Osteocyte (in vitro differentiated cells): ENCODE results near the gene PSAPL1. TPM values are rescaled to one million over a fixed set of nuclear protein-coding genes. Genes with fewer than 3 reads are reported as not detected.

ENCODE experiments used
- DNase-seq: peaks from one replicate; pipeline ENCODE4 v3.0.0; 2021; ENCODE audit warnings: mixed read lengths; ENCODE audit not compliant: unreplicated experiment; ENCODE audit errors: extremely low spot score
- H3K27ac Mint-ChIP-seq: one replicate; pipeline ENCODE4 v1.8.0; 2021; ENCODE audit warnings: mild to moderate bottlenecking, mixed read lengths; ENCODE audit not compliant: unreplicated experiment
- H3K27me3 Mint-ChIP-seq: one replicate; pipeline ENCODE4 v1.8.0; 2021; ENCODE audit warnings: mixed read lengths; ENCODE audit not compliant: unreplicated experiment
- H3K36me3 Mint-ChIP-seq: one replicate; pipeline ENCODE4 v1.8.0; 2021; ENCODE audit warnings: mixed read lengths; ENCODE audit not compliant: unreplicated experiment
- H3K4me1 Mint-ChIP-seq: one replicate; pipeline ENCODE4 v1.8.0; 2021; ENCODE audit warnings: mixed read lengths; ENCODE audit not compliant: unreplicated experiment
- H3K4me3 Mint-ChIP-seq: one replicate; pipeline ENCODE4 v1.8.0; 2021; ENCODE audit warnings: mild to moderate bottlenecking, moderate library complexity, mixed read lengths; ENCODE audit not compliant: unreplicated experiment
- H3K9me3 Mint-ChIP-seq: one replicate; pipeline ENCODE4 v1.8.0; 2021; ENCODE audit warnings: mixed read lengths; ENCODE audit not compliant: unreplicated experiment
- CTCF ChIP-seq: fragments of 200-600 bp; sonication (generic); IDR thresholded peaks from 2 replicates; pipeline ENCODE4 v1.5.0; 2021; ENCODE audit warnings: antibody characterized with exemption, mild to moderate bottlenecking, moderate library complexity
- total RNA-seq: library from RNA; stranded (reverse); gene quantifications from 2 replicates; pipeline ENCODE4 v1.2.1, GENCODE V29; 2021

PSAPL1 gene
- total RNA-seq, 1 donor from 2014 or later, result not detected

GRCh38 chr4:7393601-7394575 is 40.8 kb downstream of the PSAPL1 start:
- Mint-ChIP-seq H3K4me3 (no peak overlapping the region), H3K27ac (no peak overlapping the region)
- peak; percentile 64 for DNase-seq

GRCh38 chr4:7392438-7393421 is 42.0 kb downstream of the PSAPL1 start:
- Mint-ChIP-seq H3K4me3 (no peak overlapping the region), H3K9me3 (no peaks in the 10 kb centered on the region), H3K27me3 (peaks cover 38% of the 10 kb centered on the region), H3K27ac (no peak overlapping the region), H3K36me3 (no peaks in the 10 kb centered on the region), H3K4me1 (peaks cover 5% of the 10 kb centered on the region)
- peak; percentile 7 for TF ChIP-seq CTCF
- DNase-seq, result peak; percentile 77

More at GRCh38 chr4:7393601-7394575, 40.8 kb downstream of the PSAPL1 start:
- H3K27me3 Mint-ChIP-seq, result peaks cover 45% of the 10 kb centered on the region
- peaks cover 5% of the 10 kb centered on the region for H3K4me1 Mint-ChIP-seq
- no peaks in the 10 kb centered on the region for H3K9me3 Mint-ChIP-seq
- no peak for TF ChIP-seq CTCF
- H3K36me3 Mint-ChIP-seq, result no peaks in the 10 kb centered on the region

GRCh38 chr4:7391637-7392437 is 42.9 kb downstream of the PSAPL1 start:
- H3K4me3 Mint-ChIP-seq, result no peak overlapping the region
- TF ChIP-seq CTCF, result no peak
- H3K36me3 Mint-ChIP-seq, result no peaks in the 10 kb centered on the region
- no peak overlapping the region for H3K27ac Mint-ChIP-seq
- peaks cover 29% of the 10 kb centered on the region for H3K27me3 Mint-ChIP-seq
- H3K9me3 Mint-ChIP-seq, result no peaks in the 10 kb centered on the region
- DNase-seq, result peak; percentile 78
- H3K4me1 Mint-ChIP-seq, result peaks cover 5% of the 10 kb centered on the region

GRCh38 chr4:7390906-7391636 is 43.7 kb downstream of the PSAPL1 start:
- no peak overlapping the region for H3K27ac Mint-ChIP-seq
- no peak overlapping the region for H3K4me3 Mint-ChIP-seq
- H3K27me3 Mint-ChIP-seq, result peaks cover 24% of the 10 kb centered on the region
- DNase-seq, result peak; percentile 76
- no peaks in the 10 kb centered on the region for H3K36me3 Mint-ChIP-seq
- no peaks in the 10 kb centered on the region for H3K9me3 Mint-ChIP-seq
- no peak for TF ChIP-seq CTCF
- H3K4me1 Mint-ChIP-seq, result peaks cover 5% of the 10 kb centered on the region
